ENCODE results near the gene INSL3.

The INSL3 gene

DNA sequence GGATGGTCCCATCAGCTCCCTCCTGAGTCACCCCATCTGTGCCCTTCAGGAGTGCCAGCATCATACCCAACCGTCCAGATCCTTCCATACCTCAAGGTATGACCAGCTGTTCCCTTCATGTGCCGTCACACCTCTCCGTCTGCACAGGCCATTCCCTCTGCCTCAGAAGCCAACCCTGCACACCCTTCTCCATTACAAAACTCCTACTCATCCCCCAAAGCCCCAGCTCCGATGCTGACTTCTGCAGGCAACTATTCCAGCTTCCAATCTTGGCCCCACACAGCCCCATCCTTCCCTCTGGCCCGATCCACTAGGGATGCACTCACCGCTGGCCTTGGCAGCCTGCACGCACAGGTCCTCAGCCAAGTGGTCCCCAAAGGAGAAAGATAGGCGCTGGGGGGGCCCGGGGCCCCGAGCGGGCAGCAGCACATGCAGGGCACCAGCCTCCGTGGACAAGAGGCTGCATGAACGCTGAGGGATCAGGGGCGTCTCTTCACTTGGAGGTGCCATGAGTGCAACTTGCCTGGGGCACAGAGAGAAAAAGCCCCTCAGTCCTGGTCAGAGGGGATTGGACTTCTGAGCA, 22.7 kb upstream of the INSL3 start:
- DNase-seq, result no peak

GRCh38 chr19:17843292-17843827, 22.0 kb upstream of the INSL3 start:
- no peak for DNase-seq

GRCh38 chr19:17842663-17843291, 21.5 kb upstream of the INSL3 start:
- DNase-seq, result no peak

- DNase-seq, result no peak
Measured at GRCh38 chr19:17841810-17842662, 20.7 kb upstream of the INSL3 start.

DNA sequence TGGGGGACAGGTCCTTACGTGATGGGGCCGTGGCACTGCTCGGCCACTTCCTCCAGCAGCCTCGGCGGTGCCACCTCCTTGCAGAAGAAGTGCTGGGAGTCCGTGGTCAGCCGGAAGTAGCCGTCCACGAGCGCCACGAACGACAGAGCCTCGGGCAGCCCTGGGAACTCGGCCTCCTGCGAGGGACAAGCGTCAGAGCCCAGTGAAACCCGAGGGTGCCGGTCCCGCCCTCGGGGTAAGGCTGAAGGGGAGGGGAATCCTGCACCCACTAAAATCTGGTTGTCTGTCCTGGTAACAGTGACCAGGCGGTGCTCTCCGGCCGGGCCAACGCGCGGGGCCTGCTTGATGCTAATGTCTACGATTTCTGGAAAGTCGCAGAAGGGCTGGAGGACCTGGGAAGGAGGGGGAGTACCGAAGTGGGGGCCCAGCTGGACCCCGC, 20.1 kb upstream of the INSL3 start:
- DNase-seq, result no peak

DNA sequence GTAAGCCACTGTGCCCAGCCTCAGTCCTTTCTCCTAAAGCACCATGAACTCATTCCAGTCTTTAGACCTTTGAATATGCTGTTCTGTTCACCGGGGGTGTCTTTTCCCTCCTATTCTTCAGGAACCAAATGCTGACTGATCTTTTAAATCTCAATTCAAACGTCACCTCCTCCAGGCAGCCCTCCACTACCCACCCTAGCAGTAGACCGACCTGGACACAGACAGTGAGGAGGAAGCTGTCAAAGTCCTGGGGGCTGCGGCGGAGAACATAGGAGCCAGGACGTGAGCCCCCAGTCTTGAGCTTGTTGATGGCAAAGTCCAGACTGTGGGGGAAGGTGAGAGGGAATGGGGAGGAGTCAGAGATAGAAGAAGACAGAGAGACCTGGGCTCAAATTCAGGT, 18.7 kb upstream of the INSL3 start:
- no peak for DNase-seq

GRCh38 chr19:17837972-17838371, 16.7 kb upstream of the INSL3 start:
- no peak for DNase-seq

- DNase-seq, result no peak
Measured at GRCh38 chr19:17836530-17836929, 15.2 kb upstream of the INSL3 start.

GRCh38 chr19:17835182-17836006, 14.1 kb upstream of the INSL3 start:
- DNase-seq, result no peak

GRCh38 chr19:17834350-17835181, 13.2 kb upstream of the INSL3 start:
- DNase-seq, result no peak

GRCh38 chr19:17832443-17833208, 11.3 kb upstream of the INSL3 start:
- DNase-seq, result no peak

- no peak for DNase-seq
Measured at GRCh38 chr19:17831419-17831888, 10.1 kb upstream of the INSL3 start.

GRCh38 chr19:17830567-17831418, 9.5 kb upstream of the INSL3 start:
- no peak for DNase-seq

GRCh38 chr19:17829855-17830566, 8.7 kb upstream of the INSL3 start:
- no peak for DNase-seq

GRCh38 chr19:17826508-17827056, 5.3 kb upstream of the INSL3 start:
- no peak for DNase-seq

GRCh38 chr19:17824339-17824738, 3.0 kb upstream of the INSL3 start:
- no peak for DNase-seq

GRCh38 chr19:17817668-17818363, 3.5 kb downstream of the INSL3 start:
- no peak for DNase-seq

DNA sequence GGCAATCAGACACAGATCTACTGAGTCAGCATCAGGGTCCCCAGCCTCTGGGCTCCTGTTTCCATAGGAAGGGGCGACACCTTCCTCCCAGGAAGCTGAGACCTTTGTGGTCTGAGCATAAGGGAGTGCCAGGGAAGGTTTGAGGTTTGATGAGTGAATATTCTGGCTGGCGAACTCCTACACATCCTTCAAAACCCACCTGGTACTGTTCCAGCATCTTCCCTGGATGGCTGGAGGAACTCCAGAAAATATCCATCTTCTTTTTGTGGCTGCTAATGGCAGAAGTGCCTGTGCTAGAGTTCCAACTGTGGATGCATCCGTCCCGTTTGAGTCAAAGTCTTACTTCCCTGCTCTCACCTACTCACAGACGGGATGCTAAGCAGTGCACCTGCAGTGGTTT, 9.2 kb downstream of the INSL3 start:
- no peak for DNase-seq

Measured in cortex of kidney (tissue), 1 donor.